Body of pancreas (tissue), 4 donors: Measurements from ENCODE around the gene MYZAP.

Source experiments
- CTCF ChIP-seq, 7 experiments: fragments of 450-650 bp in 4 of 7; fragments of 200-600 bp in 3 of 7; sonication (generic) in 3 of 7; IDR thresholded peaks; one replicate each; pipeline ENCODE4 v1.5.1; 2016 to 2019; ENCODE audit warnings: antibody characterized with exemption in 7 of 7
- POLR2A ChIP-seq, 3 donors: fragments of 450-650 bp; IDR thresholded peaks; one replicate each; pipeline ENCODE4 v1.6.1; 2016; ENCODE audit warnings: antibody characterized with exemption in 3 of 3, mild to moderate bottlenecking in 2 of 3

- no peak for TF ChIP-seq CTCF (IDR thresholded peaks at IDR 0.05)
- no peak for TF ChIP-seq POLR2A (IDR thresholded peaks at IDR 0.05)
Observed at GRCh38 chr15:57545995-57546394, 45.7 kb upstream of the MYZAP start.
